GM23248 (cell line): ENCODE measurements around the gene BRD8. TPM values are rescaled to one million over a fixed set of nuclear protein-coding genes. Genes with fewer than 3 reads are reported as not detected.
"Not testable (repeated sequence)": the region's sequence is repeated elsewhere in the genome, so short reads cannot be mapped to it uniquely, and the experiment has no call there.

Source experiments
- DNase-seq: peaks from one replicate; pipeline ENCODE4 v3.0.0-alpha.2; 2015
- H2AFZ ChIP-seq: fragments of 200-600 bp; sonication (generic); 2 replicates; pipeline ENCODE4 v1.6.1; 2016; ENCODE audit warnings: antibody characterized with exemption
- H3F3A ChIP-seq: fragments of 200-600 bp; sonication (generic); 2 replicates; pipeline ENCODE4 v1.6.1; 2016; ENCODE audit warnings: mild to moderate bottlenecking, antibody characterized with exemption, mixed run types; ENCODE audit not compliant: insufficient read depth
- H3K27ac ChIP-seq: fragments of 200-600 bp; sonication (generic); 2 replicates; pipeline ENCODE4 v1.5.1; 2016; ENCODE audit warnings: mild to moderate bottlenecking
- H3K27me3 ChIP-seq: fragments of 200-600 bp; sonication (generic); replicated peaks from 2 replicates; pipeline ENCODE4 v1.6.1; 2016; ENCODE audit warnings: mild to moderate bottlenecking; ENCODE audit not compliant: insufficient read depth
- H3K36me3 ChIP-seq: fragments of 200-600 bp; sonication (generic); 2 replicates; pipeline ENCODE4 v1.6.1; 2016; ENCODE audit warnings: low read depth, mild to moderate bottlenecking
- H3K4me1 ChIP-seq: fragments of 200-600 bp; sonication (generic); 2 replicates; pipeline ENCODE4 v1.6.1; 2016; ENCODE audit warnings: mild to moderate bottlenecking; ENCODE audit not compliant: insufficient read depth
- H3K4me2 ChIP-seq: fragments of 200-600 bp; sonication (generic); one replicate; pipeline ENCODE4 v1.6.1; 2016; ENCODE audit warnings: mild to moderate bottlenecking; ENCODE audit not compliant: unreplicated experiment
- H3K4me3 ChIP-seq: fragments of 200-600 bp; sonication (generic); 2 replicates; pipeline ENCODE4 v1.5.1; 2016; ENCODE audit warnings: mild to moderate bottlenecking
- H3K79me2 ChIP-seq: fragments of 200-600 bp; sonication (generic); 2 replicates; pipeline ENCODE4 v1.6.1; 2016; ENCODE audit warnings: mild to moderate bottlenecking; ENCODE audit not compliant: insufficient read depth
- H3K9ac ChIP-seq: fragments of 200-600 bp; sonication (generic); 2 replicates; pipeline ENCODE4 v1.6.1; 2016; ENCODE audit warnings: mild to moderate bottlenecking
- H3K9me2 ChIP-seq: fragments of 200-600 bp; sonication (generic); 2 replicates; pipeline ENCODE4 v1.6.1; 2016; ENCODE audit warnings: mixed run types, mild to moderate bottlenecking, moderate library complexity; ENCODE audit not compliant: insufficient read depth
- H3K9me3 ChIP-seq: fragments of 200-600 bp; sonication (generic); one replicate; pipeline ENCODE4 v1.6.1; 2017; ENCODE audit warnings: low read depth
- H4K20me1 ChIP-seq: fragments of 200-600 bp; sonication (generic); 2 replicates; pipeline ENCODE4 v1.6.0; 2016; ENCODE audit not compliant: insufficient read depth
- EZH2 ChIP-seq: fragments of 200-600 bp; sonication (generic); IDR thresholded peaks from 2 replicates; pipeline ENCODE4 v1.6.1; 2018; ENCODE audit warnings: antibody characterized with exemption, mild to moderate bottlenecking; ENCODE audit not compliant: insufficient read depth, poor library complexity, severe bottlenecking
- EZH2phosphoT487 ChIP-seq: fragments of 200-600 bp; sonication (generic); IDR thresholded peaks from 2 replicates; pipeline ENCODE4 v1.6.1; 2018; ENCODE audit warnings: antibody characterized with exemption, moderate library complexity, mild to moderate bottlenecking, low read depth; ENCODE audit not compliant: insufficient read depth
- WGBS, 2 experiments: methylation state at CpG; one replicate each; pipeline ENCODE4 v1.1.6; 2015 to 2017; ENCODE audit warnings: low lambda C conversion rate in 2 of 2, low coverage in 1 of 2; ENCODE audit errors: missing lambda C conversion rate in 2 of 2; 5-methylcytosine and 5-hydroxymethylcytosine counted together
- in situ Hi-C: fragments of 300-500 bp; cut with MboI; formaldehyde crosslinking; loops from 2 replicates; pipeline ENCODE4 v1.15.0; 2020
- polyA plus RNA-seq: library from polyadenylated mRNA; unstranded; fragments of >200 nt; fragmentation: Nextera tagmentation; extraction: Ambion mirVana; gene quantifications from 2 replicates; pipeline ENCODE4 v1.2.1, GENCODE V29; 2016
- total RNA-seq: library from RNA; depleted of rRNA; stranded (reverse); fragments of >200 nt; shearing (Covaris generic); gene quantifications from 2 replicates; pipeline ENCODE4 v1.2.3, GENCODE V29; 2014

Gene BRD8
- total and polyA plus RNA-seq, 2 experiments from 2014 or later: 49.5 to 64.7 TPM

GRCh38 chr5:138216799-138217198, 38.4 kb upstream of the BRD8 start:
- DNase-seq: no peak
- H3K27me3 ChIP-seq: no peaks in the 10 kb centered on the region
- no peaks in the 10 kb centered on the region for H4K20me1 ChIP-seq
- H2AFZ ChIP-seq: no peak overlapping the region
- H3K27ac ChIP-seq: no peak overlapping the region
- H3K9me2 ChIP-seq: no peaks in the 10 kb centered on the region
- no peak overlapping the region for H3K4me2 ChIP-seq
- H3K9ac ChIP-seq: no peak overlapping the region
- peaks cover 5% of the 10 kb centered on the region; the same call in 1 of the 2 replicates for H3K4me1 ChIP-seq
- no peaks in the 10 kb centered on the region for H3K9me3 ChIP-seq
- TF ChIP-seq EZH2phosphoT487 (no peak), EZH2 (no peak)
- H3K36me3 ChIP-seq: no peaks in the 10 kb centered on the region
- H3K4me3 ChIP-seq: no peak overlapping the region
- no peaks in the 10 kb centered on the region for H3F3A ChIP-seq
- in situ Hi-C loops: no loop called here
- H3K79me2 ChIP-seq: peaks cover 12% of the 10 kb centered on the region
- WGBS, 2 experiments: 73 to 81% methylated on average over 2 of the region's 2 CpGs

GRCh38 chr5:138213161-138214029, 35.0 kb upstream of the BRD8 start, which contains the start of gene CDC23:
Gene CDC23 (minus strand): TSS chr5:138213323. CDS start chr5:138213312, 11 bp downstream.
- Histone ChIP-seq H3K9me2 (no peaks in the 10 kb centered on the region), H3K27ac (peak within 1 kb of the TSS; percentile 82), H3K79me2 (peaks cover 46% of the 10 kb centered on the region), H4K20me1 (no peaks in the 10 kb centered on the region), H3K4me3 (peak within 1 kb of the TSS; percentile 84), H3K27me3 (no peaks in the 10 kb centered on the region), H3K4me2 (peak within 1 kb of the TSS; percentile 97), H3K9ac (peak within 1 kb of the TSS; percentile 97), H3K4me1 (peaks cover 9% of the 10 kb centered on the region; the same call in 1 of the 2 replicates), H2AFZ (peak within 1 kb of the TSS; percentile 93), H3K9me3 (no peaks in the 10 kb centered on the region), H3K36me3 (no peaks in the 10 kb centered on the region), H3F3A (no peaks in the 10 kb centered on the region)
- WGBS, 2 experiments: 3% methylated on average over 32 of the region's 32 CpGs
- TF ChIP-seq EZH2 (no peak), EZH2phosphoT487 (no peak)
- in situ Hi-C loops: no loop called here
- peak; percentile 99 for DNase-seq

GRCh38 chr5:138212828-138213160, 34.4 kb upstream of the BRD8 start:
- Histone ChIP-seq H3K79me2 (peaks cover 52% of the 10 kb centered on the region), H3K27ac (peak overlapping the region; percentile 82), H4K20me1 (no peaks in the 10 kb centered on the region), H3K9ac (peak overlapping the region; percentile 97), H2AFZ (peak overlapping the region; percentile 93), H3F3A (no peaks in the 10 kb centered on the region), H3K9me3 (no peaks in the 10 kb centered on the region), H3K27me3 (no peaks in the 10 kb centered on the region), H3K4me2 (peak overlapping the region; percentile 97), H3K9me2 (no peaks in the 10 kb centered on the region), H3K4me1 (peaks cover 9% of the 10 kb centered on the region; the same call in 1 of the 2 replicates), H3K36me3 (no peaks in the 10 kb centered on the region), H3K4me3 (peak overlapping the region; percentile 84)
- DNase-seq: peak; percentile 66
- in situ Hi-C loops: no loop called here
- WGBS, 2 experiments: 0 to 5% methylated on average over 8 of the region's 8 CpGs
- TF ChIP-seq EZH2phosphoT487: no peak
- TF ChIP-seq EZH2: no peak

- Histone ChIP-seq H3K9ac (no peak overlapping the region), H3K9me3 (no peaks in the 10 kb centered on the region), H3K27me3 (no peaks in the 10 kb centered on the region), H4K20me1 (no peaks in the 10 kb centered on the region), H3K36me3 (no peaks in the 10 kb centered on the region), H3K79me2 (peaks cover 70% of the 10 kb centered on the region), H3K9me2 (no peaks in the 10 kb centered on the region), H2AFZ (no peak overlapping the region), H3K4me3 (no peak overlapping the region), H3K27ac (no peak overlapping the region), H3F3A (no peaks in the 10 kb centered on the region), H3K4me1 (peaks cover 9% of the 10 kb centered on the region; the same call in 1 of the 2 replicates), H3K4me2 (no peak overlapping the region)
- TF ChIP-seq EZH2phosphoT487 (no peak), EZH2 (no peak)
- WGBS, 2 experiments: 83% methylated on average over 3 of the region's 3 CpGs
- in situ Hi-C loops: no loop called here
- no peak for DNase-seq
Measured at GRCh38 chr5:138210985-138211384, 32.6 kb upstream of the BRD8 start.

- H3K4me3 ChIP-seq, in situ Hi-C loops, H3K9me3 ChIP-seq, H3F3A ChIP-seq, H3K4me2 ChIP-seq, H3K27ac ChIP-seq, H4K20me1 ChIP-seq, H3K4me1 ChIP-seq, H3K79me2 ChIP-seq, H3K9ac ChIP-seq, H2AFZ ChIP-seq, DNase-seq, H3K9me2 ChIP-seq, H3K27me3 ChIP-seq: not testable (repeated sequence)
- peaks cover 40% of the 10 kb centered on the region; the same call in 1 of the 2 replicates for H3K36me3 ChIP-seq
- WGBS, 2 experiments: 88 to 91% methylated on average over 8 of the region's 8 CpGs
Measured at GRCh38 chr5:138193859-138194258, 15.4 kb upstream of the BRD8 start.
